Measurements from ENCODE around the gene SLC9A3.

The SLC9A3 gene

DNA sequence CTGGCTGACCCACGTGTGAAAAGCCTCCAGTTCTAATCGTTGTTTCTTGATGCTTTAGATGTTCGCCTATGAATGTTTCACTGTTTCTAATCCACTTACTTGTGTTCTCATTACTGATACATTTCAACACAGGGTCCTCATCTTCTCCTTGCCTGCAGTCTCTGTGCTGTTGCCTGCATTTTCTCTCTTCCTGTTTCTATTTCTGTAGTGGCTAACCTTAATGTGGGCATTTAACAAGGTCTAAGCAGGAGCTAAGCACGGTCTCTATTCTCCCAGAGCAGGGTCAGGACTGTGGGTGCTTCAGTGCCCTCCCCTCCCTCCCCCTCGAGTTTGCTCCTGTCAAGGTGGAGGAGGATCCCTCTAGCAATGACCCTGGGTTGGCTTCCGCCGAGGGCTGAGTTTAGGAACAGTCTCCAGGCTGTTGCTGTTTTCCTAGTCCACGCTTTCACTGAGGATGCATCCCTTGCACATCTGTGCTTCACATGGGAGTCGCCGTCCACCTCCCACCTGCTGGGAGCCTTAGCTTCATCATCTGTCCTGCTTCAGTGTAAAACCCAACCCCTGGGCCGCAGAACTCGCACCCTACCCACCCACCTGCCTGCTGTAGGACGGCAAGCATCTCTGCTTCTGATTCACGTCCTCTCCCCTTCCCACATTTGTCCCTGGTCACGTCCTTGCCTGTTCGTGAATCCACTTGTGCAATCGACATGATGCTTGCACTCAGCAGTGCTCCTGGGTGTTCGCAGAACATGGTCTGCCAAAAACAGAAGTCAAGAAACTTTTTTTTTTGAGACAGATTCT lies 83.6 kb downstream of the SLC9A3 start:
- TF ChIP-seq NFIC (IDR thresholded peaks at IDR 0.05) (no peak), TEAD4 (IDR thresholded peaks at IDR 0.05) (no peak), RAD21 (IDR thresholded peaks at IDR 0.05; ENCODE audit: low read depth) (no peak), TAF1 (IDR thresholded peaks at IDR 0.05; ENCODE audit: low read depth) (no peak), EP300 (IDR thresholded peaks at IDR 0.05; ENCODE audit: borderline replicate concordance) (no peak), ZBTB7A (IDR thresholded peaks at IDR 0.05; ENCODE audit: low read depth) (no peak), CEBPB (IDR thresholded peaks at IDR 0.05) (no peak), EGR1 (IDR thresholded peaks at IDR 0.05) (no peak)
- TF ChIP-seq, protein P1, sequence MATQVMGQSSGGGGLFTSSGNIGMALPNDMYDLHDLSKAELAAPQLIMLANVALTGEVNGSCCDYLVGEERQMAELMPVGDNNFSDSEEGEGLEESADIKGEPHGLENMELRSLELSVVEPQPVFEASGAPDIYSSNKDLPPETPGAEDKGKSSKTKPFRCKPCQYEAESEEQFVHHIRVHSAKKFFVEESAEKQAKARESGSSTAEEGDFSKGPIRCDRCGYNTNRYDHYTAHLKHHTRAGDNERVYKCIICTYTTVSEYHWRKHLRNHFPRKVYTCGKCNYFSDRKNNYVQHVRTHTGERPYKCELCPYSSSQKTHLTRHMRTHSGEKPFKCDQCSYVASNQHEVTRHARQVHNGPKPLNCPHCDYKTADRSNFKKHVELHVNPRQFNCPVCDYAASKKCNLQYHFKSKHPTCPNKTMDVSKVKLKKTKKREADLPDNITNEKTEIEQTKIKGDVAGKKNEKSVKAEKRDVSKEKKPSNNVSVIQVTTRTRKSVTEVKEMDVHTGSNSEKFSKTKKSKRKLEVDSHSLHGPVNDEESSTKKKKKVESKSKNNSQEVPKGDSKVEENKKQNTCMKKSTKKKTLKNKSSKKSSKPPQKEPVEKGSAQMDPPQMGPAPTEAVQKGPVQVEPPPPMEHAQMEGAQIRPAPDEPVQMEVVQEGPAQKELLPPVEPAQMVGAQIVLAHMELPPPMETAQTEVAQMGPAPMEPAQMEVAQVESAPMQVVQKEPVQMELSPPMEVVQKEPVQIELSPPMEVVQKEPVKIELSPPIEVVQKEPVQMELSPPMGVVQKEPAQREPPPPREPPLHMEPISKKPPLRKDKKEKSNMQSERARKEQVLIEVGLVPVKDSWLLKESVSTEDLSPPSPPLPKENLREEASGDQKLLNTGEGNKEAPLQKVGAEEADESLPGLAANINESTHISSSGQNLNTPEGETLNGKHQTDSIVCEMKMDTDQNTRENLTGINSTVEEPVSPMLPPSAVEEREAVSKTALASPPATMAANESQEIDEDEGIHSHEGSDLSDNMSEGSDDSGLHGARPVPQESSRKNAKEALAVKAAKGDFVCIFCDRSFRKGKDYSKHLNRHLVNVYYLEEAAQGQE (IDR thresholded peaks at IDR 0.05; ENCODE audit: low read depth): no peak

DNA sequence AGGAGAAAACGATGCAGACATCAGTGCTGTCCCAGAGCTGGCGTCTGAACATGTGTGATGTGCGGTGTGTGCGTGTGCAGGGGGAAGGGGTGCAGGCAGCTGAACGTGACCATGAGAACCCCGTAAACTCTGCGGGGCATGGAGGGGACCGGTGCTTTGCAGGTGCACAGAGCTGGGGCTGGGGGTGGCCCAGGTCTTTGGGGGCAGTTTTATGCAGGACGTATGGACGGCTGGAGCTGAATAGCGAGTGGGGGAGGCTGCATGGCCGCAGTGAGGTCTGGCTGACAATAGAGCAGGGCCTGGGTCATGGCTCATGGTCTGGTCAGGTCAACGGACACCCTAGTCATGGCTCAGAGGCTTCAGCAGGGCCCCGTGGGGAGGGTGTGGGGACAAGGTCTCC lies 84.6 kb downstream of the SLC9A3 start:
- no peak for TF ChIP-seq ZBTB7A (IDR thresholded peaks at IDR 0.05; ENCODE audit: low read depth)
- TF ChIP-seq, protein P2, sequence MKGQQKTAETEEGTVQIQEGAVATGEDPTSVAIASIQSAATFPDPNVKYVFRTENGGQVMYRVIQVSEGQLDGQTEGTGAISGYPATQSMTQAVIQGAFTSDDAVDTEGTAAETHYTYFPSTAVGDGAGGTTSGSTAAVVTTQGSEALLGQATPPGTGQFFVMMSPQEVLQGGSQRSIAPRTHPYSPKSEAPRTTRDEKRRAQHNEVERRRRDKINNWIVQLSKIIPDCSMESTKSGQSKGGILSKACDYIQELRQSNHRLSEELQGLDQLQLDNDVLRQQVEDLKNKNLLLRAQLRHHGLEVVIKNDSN (IDR thresholded peaks at IDR 0.05): no peak

DNA sequence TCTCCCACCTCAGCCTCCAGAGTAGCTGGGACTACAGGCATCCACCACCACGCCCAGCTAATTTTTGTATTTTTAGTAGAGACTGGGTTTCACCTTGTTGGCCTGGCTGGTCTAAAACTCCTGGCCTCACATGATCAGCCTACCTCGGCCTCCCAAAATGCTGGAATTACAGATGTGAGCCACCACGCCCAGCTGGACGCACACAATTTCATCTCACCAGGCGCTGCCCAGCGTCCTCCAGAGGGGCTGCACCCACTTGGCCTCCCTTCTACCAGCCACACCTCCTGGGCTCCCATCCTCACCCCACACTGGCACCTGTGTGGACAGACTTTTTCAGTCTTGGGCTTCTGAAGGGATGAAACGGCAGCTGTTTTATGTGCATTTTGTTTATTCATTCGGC lies 85.1 kb downstream of the SLC9A3 start:
- no peak for TF ChIP-seq EP300 (IDR thresholded peaks at IDR 0.05; ENCODE audit: borderline replicate concordance)
- no peak for TF ChIP-seq RAD21 (IDR thresholded peaks at IDR 0.05; ENCODE audit: low read depth)
- no peak for TF ChIP-seq CREB1 (IDR thresholded peaks at IDR 0.05; ENCODE audit: low read depth)

DNA sequence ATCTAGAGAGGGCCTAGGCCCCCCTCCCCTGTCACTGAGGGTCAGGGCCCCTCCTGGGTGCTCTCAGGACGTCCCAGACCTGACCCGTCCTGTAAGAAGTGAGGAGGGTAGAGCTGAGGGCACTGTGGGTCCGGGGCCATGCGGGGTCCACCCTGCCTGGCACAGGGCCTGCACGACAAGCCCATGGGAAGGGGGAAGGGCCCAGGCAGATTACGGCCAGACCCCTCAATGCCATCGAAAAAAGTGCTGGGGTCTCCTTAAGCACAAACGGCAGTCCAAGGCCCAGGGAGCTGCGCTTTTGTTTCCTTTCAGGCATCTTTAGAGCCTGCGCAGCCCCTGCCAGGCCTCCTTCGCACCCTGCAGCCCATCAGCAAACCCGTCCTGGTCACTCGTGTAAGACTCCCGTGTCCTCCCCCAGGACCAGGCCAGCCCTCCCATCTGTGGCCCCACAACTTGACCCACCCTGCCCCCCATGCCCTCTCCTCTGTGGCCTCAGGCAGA lies 85.7 kb downstream of the SLC9A3 start:
- TF ChIP-seq, protein P3, sequence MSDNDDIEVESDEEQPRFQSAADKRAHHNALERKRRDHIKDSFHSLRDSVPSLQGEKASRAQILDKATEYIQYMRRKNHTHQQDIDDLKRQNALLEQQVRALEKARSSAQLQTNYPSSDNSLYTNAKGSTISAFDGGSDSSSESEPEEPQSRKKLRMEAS (IDR thresholded peaks at IDR 0.05): no peak
- no peak for TF ChIP-seq YY1 (IDR thresholded peaks at IDR 0.05; ENCODE audit: low read depth)
- TF ChIP-seq NFIC (IDR thresholded peaks at IDR 0.05): no peak

DNA sequence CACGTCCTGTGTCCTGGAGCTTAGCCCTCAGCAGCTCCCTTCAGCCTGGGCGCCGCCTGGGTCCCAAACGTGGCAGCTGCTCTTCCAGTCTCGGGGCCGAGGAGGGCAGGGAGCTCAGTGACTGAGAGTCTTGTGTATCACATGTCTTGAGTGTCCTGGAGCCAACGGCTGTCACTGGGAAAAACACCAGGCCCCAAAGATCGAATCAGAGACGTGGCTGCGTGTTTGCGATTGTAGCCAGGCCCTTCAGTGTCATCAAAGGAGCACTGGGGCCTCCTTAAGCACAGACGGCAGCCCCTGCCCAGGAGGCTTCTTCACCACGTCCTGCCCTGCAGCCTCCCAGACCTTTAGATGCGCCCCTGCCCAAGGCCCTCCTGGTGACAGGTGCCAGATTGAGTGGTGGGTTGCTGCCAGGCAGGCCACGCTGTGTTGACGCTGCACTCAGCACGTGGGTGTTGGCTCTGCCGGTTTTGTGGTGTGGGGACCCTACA lies 86.9 kb downstream of the SLC9A3 start:
- TF ChIP-seq, protein P2 (IDR thresholded peaks at IDR 0.05): no peak
- no peak for TF ChIP-seq CREB1 (IDR thresholded peaks at IDR 0.05; ENCODE audit: low read depth)
- no peak for TF ChIP-seq TEAD4 (IDR thresholded peaks at IDR 0.05)
- TF ChIP-seq TCF12 (IDR thresholded peaks at IDR 0.05; ENCODE audit: low read depth): no peak
- no peak for TF ChIP-seq EGR1 (IDR thresholded peaks at IDR 0.05)
- TF ChIP-seq EP300 (IDR thresholded peaks at IDR 0.05; ENCODE audit: borderline replicate concordance): no peak
- no peak for TF ChIP-seq YY1 (IDR thresholded peaks at IDR 0.05; ENCODE audit: low read depth)
- TF ChIP-seq ZBTB7A (IDR thresholded peaks at IDR 0.05; ENCODE audit: low read depth): no peak
- TF ChIP-seq FOXM1 (IDR thresholded peaks at IDR 0.05; ENCODE audit: borderline replicate concordance, low read depth): no peak
- TF ChIP-seq, protein P1 (IDR thresholded peaks at IDR 0.05; ENCODE audit: low read depth): no peak
- no peak for TF ChIP-seq TAF1 (IDR thresholded peaks at IDR 0.05; ENCODE audit: low read depth)
- no peak for TF ChIP-seq NFIC (IDR thresholded peaks at IDR 0.05)
- TF ChIP-seq, protein P3 (IDR thresholded peaks at IDR 0.05): no peak
- TF ChIP-seq CEBPB (IDR thresholded peaks at IDR 0.05): no peak
- TF ChIP-seq RAD21 (IDR thresholded peaks at IDR 0.05; ENCODE audit: low read depth): no peak

DNA sequence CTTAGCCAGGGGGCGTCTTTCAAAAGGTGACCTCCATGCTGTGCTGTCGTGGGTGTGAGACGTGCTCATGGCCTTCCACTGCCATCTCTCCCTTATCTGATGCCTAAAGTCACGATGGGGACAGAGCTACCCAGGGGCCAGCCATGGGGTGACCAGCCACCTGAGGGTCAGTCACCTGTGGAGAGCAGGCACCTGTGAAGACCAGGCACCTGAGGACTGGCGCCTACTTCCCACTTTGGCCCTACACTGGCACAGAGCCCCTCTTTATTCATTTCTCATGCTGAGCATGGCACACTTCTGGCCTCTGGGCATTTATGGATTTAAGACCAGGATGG lies 87.6 kb downstream of the SLC9A3 start:
- TF ChIP-seq, protein P2 (IDR thresholded peaks at IDR 0.05): no peak
- no peak for TF ChIP-seq RAD21 (IDR thresholded peaks at IDR 0.05; ENCODE audit: low read depth)

All from Ishikawa (cell line).